Forelimb muscle (tissue), 1 donor: ENCODE measurements around the gene SH3BGRL. TPM values are rescaled to one million over a fixed set of nuclear protein-coding genes. Genes with fewer than 3 reads are reported as not detected.

Experiments used
- DNase-seq: peaks from one replicate; pipeline ENCODE4 v3.0.0-alpha.2; 2013; ENCODE audit warnings: low read depth
- polyA plus RNA-seq: library from polyadenylated mRNA; unstranded; fragments of 120-200 nt; gene quantifications from one replicate; pipeline ENCODE4 v1.2.1, GENCODE V29; 2013; ENCODE audit not compliant: insufficient read length

The SH3BGRL gene
- 62.2 TPM for polyA plus RNA-seq

DNA sequence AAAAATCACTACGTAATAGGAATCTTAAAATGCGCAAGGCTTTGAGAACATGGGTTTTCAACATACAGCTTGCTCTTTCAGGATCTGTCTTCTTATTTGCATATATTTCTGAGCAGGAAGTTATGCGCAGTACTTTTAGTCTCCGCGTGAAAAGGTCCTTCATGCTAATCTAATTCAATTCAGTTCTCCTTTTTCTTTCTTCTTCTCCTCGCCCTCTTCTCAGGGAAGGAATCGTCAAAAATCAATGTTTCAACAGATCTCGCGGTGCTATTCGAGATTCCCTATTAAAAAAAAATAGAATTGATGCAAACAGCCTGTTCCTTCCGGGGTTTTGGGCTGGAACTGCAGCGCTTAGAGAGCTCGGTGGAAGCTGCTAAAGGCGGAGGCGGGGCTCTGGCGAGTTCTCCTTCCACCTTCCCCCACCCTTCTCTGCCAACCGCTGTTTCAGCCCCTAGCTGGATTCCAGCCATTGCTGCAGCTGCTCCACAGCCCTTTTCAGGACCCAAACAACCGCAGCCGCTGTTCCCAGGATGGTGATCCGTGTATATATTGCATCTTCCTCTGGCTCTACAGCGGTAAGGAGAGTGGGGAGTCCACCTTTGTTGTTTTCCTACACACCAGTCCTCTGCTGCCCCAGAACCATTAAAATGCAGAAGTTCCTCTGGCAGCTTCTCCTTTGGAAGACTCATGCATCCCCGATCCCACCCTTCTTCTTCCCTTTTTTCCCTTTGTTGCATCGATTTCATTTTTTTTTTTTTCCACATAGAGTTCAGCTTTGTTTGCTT lies at the start of gene SH3BGRL, which contains the start of gene HMGN5:
Gene SH3BGRL, plus strand, starts transcription at position 432 of the 785 bp plus-strand sequence. Its CDS starts 99 bp downstream, at position 531.
Gene HMGN5, minus strand, starts transcription at position 243 of the 785 bp plus-strand sequence. CDS start 80,364 bp downstream, outside the sequence.
- DNase-seq, result peak; percentile 72

DNA sequence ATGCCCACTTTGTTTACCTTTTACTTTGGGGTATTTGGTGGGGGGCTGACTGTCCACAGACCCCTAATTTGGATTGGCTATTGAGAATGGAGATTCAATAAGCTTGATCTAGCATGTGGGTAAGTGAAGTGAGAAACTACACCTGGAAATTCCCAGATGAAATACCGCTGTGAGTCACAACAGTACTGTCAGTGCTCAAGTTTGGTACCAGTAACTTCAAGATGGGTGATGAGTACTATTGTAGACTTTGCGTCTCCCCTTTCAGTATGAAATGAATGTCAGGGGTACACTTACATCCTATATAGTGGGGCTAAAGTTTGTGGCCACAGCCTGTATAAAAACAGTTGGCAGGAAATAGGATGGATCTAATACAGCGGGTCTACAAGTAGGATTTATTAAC lies 33.5 kb upstream of the SH3BGRL start:
- DNase-seq, result no peak

DNA sequence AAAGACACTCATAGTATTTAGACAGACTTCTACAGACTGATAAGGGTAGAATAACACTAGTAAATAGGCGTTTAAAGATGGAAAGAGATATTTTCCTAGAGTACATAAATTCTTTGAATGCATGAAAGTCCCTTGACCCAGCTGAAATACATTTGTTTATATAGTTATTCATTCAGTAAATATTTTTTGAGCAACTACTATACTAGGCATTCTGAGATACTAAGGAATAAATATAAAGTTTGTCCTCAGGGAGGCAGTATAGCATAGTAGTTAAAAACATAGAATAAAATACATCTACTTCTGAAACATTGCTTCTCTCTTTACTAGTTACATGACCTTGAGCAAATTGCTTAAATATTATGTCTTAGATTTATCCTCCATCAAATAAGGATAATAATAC lies 27.6 kb upstream of the SH3BGRL start:
- DNase-seq, result peak; percentile 2

DNA sequence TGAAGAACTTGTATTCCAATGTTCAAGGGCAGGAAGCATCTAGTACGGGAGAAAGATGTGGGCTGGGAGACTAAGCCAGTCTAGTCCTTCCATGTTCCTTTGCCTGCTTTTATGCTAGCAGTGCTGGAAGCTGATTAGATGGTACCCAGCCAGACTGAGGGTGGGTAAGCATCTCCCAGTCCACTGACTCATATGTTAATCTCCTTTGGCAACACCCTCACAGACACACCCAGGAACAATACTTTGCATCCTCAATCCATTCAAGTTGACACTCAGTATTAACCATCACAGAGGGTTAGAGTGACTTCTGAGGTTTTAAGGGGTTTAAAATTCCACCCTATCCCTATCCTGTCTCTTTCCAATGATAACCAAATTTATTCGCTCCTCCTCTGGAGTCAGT lies 6.6 kb upstream of the SH3BGRL start:
- DNase-seq, result no peak

DNA sequence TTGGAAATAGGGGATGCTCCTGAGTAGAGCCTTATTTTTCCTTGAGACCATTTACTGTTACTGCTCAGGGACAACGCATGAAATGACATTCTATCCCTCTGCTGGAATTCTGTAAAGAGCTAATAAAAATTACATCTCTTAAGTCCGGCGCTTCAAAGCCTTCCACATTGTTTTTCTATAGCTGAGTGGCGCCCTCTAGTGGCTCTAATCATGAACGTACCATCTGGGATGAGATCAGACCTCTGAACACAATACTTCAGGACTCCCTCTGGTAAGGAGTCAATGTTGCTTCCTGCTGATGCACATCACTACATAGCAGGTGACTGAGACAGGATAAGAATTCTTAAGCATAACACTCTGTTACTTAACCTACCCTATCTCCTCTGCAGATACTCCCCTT lies 6.2 kb upstream of the SH3BGRL start:
- no peak for DNase-seq

DNA sequence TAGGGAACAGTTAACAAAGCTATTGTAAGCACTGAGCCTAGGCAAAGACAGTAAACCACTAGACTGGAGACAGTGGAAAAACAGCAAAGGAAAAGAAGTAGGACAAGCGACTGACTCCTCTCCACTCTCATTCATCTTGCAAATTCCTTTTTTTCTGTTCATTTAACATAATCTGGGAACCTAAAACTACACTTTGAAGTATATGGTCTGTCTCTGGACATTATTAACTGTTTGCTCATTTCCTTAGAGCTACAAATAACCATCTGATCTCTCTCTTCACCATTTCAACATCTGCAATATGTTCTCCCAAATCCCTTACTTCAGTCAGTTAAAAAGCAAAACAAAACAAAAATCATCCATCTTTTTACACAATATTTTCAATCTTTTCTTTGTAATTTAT lies 831 bp upstream of the SH3BGRL start:
- DNase-seq, result no peak

DNA sequence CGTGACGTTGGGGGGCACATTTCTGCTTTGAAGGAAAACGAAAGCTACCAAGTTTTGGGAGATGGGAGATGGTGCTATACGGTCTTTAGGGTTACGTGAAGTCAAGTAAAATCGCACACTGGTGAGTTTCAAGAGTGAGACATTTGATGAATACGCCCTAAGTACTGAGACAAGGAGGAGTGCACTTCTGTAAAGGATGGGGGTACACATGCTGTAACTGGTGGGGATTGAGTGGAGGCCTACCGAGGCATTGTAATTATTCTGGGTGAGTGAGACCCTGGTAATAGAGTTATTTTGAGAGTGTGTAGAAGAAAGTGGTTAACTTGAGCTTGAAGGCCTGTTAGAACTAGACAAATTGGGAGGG lies 536 bp downstream of the SH3BGRL start:
- no peak for DNase-seq

DNA sequence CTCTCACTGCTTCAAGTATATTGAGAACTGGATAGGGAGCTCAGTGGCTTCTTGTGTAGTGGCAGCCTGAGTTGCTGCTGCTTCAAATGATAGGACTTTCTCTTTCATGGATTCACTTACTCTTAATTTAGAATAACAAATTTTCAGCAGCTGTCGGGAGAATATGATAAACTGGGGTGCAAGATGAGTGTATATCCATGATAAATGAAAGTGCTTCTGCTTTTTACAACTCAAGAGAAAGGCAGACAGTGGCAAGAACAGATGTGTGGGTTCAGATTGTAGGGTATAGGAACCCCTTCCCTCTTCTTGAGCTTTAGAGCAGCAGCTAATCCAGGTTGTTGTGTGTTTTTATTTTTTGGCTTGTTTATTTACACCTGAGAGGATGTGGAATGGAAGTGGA lies 1.0 kb downstream of the SH3BGRL start:
- DNase-seq, result no peak

DNA sequence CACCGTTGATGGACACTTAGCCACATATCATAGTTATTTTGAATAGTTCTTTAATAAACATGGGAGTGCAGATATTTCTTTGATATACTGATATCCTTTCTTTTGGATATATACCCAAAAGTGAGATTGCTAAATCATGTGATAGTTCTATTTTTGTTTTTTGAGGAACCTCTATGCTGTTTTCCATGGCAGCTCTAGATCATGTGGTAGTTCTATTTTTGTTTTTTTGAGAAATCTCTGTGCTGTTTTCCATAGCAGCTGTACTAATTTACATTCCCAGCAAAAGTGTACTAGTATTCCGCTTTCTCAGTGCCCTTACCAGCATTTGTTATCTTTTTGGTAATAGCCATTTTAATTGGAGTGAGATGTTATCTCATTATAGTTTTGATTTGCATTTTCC lies 3.6 kb downstream of the SH3BGRL start:
- no peak for DNase-seq

DNA sequence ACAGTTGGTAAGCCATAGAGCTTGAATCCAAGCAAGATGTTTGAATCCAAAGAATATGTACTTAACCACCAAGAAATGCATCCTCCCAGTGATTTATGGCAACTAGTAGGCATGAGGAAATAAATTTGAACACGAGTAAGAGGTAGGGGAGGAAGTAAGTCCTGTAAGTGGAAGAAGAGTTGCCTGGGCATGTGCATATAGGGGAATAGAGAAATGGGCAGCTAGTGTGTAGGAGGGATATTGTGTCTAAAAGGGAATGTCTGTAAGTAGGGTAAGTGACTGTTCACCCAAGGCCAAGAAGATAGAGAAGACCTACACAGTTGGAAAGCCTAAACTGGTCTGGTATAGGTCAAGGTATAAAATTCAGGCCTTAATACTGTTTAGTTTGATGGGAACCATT lies 4.6 kb downstream of the SH3BGRL start:
- DNase-seq, result no peak

DNA sequence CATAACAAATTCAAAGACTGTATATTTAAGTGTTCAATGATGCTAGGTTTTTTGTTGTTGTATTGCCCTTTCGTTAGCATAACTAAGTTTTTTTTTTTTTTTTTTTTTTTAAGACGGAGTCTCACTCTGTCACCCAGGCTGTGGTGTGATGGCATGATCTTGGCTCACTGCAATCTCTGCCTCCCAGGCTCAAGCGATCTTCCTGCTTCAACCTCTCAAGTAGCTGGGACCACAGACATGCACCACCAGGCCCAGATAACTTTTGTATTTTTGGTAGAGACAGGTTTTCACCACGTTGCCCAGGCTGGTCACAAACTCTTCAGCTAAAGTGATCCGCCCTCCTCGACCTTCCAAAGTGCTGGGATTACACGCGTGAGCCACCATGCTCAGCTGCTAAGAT lies 7.0 kb downstream of the SH3BGRL start:
- no peak for DNase-seq

DNA sequence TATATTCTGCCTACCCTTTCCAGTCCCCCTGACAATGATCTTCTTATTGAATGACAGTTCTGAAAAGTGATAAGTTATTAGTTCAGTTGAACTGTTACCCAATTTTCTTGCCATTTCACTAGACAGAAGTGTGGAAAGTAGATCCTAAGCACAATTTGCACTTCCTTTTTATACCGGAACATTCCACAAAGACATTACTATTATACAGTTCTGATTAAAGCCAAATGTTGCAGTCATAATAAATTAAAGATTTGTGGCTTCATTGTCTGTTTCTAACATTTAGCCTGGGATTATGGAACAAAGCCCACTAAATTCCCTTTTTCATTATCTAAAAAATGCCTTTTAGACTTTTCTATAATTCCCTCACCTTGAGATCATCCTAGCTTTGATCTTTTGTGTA lies 13.8 kb downstream of the SH3BGRL start:
- no peak for DNase-seq

DNA sequence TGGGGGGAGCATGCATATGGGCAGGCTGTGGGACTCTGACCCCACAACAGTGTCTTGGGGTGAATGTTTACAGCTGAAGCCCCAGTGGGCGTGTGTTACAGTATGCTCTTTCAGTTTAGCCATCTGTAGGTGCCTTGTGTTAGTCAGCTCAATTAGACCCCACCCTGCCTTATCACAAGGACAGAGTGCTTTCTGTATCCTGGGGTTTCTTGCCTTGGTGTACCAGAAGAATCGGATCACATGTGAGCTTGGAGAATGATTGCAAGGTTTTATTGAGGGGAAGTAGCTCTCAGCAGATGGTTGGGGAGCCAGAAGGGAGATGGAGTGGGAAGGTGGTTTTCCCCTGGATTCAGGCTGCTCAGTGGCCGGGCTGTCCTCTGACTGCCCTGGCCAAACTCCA lies 27.3 kb downstream of the SH3BGRL start:
- no peak for DNase-seq

DNA sequence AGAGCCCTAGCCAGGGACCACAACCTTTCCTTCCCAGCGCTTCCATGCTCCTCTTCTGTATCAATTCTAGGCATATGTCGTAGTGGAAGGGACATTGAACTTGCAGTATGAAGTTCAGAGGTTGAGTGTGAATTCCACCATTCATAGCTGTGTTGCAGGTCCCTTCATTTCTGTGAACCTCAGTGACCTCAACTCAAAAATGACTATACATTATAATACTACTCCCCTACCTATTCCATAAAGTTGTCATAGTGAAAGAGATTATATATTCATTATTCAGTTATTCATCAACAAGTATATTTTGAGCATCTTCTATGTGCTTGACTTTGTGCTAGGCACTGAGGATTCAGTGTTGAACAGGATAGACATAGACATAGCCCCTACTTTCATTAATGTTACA lies 28.0 kb downstream of the SH3BGRL start:
- DNase-seq, result no peak

DNA sequence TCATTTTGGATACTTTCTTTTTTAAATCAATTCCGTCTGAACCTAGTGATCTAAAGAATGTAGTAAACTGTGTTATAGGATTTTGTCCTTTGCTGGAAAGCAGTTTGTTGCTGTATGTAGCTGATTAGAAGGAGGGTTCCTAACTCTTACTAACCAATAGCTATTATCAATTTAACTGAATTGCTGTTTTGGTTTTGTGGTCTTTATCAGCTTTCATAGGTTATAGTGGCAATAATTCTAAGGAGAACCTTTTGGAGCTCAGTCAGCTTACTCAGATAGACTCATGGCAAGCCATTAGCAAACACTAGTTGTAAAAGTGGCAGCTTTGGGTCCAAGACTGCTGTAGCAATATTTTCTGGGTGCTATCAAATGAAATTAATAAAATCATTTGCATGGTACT lies 29.6 kb downstream of the SH3BGRL start:
- DNase-seq, result no peak

DNA sequence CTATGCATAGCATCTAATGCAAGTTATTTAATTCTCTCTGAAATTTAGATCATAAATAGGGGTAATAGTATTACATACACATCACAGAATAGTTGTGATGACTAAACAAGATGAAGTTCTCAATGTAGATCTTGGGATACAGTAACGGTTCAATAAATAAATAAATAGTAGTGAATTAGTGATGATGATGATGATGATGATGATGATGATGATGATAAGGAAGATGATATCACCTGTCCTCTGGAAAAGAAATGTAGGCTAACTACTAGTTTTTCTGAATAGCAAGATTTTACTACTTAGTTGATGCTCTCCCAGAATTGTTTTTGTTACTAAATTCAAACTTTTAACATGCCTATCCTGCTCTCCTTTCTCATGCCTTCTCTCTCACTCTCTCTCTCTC lies 30.3 kb downstream of the SH3BGRL start:
- no peak for DNase-seq

DNA sequence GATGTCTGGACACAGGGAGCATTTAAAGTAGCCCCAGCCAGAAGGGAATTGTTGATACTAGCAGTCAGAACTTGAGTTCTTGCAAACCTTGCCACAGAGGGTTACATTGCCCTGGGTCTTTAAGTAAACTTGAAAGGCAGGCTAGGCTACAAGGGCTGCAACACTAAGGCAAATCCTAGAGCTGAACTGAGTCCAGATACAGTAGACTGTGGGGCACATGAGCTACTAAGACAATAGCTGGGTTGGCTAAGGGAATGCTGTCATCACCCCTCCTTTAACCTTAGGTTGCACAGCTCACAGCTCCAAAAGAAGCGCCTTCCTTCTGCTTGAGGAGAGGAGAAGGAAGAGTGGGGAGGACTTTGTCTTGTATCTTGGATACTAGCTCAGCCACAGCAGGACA lies 35.6 kb downstream of the SH3BGRL start:
- DNase-seq, result no peak

DNA sequence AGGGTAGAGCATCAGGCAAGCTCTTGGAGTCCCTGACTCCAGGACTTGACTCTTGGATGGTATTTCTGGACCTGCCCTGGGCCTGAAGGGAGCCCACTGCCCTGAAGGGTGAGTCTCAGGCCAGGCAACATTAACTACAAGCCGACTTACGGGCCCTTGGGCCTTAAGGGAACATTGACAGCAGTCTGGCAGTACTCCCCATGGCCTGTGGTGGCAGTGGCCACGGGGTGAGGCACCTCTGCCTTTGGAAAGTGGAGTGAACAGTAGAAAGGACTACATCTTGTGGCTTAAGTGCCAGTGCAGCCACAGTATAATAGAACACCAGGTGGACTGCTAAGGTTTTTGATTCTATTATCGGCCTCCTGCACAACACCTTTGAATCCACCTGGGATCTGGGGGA lies 36.3 kb downstream of the SH3BGRL start:
- no peak for DNase-seq

DNA sequence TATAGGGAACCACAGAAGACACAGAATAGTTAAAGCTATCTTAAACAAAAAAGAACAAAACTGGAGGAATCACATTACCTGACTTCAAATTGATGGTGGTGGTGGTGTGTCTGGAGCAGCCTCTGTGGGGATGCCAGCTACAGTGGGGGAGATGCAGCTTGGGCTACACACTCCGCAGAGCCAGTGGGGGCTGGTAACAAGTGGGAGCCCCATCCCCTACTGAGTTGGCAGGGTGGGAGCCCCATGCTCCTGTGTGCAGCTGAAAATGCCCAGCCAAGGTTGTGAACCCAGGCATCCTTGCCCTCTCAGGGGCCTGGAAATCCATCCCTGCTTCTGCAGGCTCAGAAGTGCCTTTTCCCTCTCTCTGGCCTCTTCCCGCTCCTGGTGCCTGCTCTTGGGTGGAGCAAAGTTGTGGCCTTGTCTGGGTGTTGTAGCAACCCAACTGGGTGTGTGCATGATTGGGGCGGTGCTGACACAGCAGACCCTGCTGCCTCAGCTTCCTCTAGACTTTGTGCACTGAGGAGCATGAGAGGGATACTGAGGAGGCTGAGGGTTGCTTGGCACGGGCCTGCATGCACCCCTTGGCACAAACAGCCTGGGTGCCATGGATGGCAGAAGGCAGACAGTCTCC lies 38.9 kb downstream of the SH3BGRL start:
- DNase-seq, result no peak

DNA sequence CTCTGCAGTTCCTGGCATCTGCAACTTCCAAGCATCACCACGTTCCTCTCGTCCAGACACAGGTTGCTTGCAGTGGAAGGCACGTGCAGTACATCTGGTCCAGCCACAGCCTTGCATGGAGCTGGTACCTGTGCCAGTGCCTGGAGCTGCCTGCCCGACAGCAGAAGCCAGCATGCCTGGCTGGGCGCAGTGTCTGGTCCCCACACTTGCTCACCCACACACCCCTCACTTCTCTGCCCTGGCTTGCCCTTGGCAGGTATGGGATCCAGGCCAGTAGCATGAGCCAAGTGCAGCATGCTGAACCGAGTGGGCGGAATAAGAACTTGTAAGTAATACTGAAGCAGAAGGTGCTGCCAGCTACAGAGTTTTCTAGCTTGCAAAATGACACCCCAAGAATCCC lies 39.9 kb downstream of the SH3BGRL start:
- DNase-seq, result no peak

DNA sequence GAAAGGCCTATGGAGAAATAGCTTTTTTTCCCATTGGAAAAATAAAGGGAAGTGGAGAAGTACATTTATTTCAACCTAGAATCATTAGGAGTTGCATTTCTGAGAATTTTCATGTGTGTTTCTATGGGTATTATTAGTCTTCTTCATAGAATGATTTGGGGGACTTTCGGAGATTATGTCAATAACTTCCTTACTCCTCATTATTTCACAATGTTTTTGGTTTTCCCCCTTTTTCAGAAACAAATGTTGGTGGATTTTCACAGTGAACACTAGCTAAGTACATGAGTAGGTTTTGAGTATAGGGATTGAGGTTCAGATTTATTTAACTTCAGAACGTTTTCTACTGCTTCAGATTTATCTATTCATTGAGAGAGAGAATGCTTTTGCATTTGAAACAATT lies 54.0 kb downstream of the SH3BGRL start:
- no peak for DNase-seq

DNA sequence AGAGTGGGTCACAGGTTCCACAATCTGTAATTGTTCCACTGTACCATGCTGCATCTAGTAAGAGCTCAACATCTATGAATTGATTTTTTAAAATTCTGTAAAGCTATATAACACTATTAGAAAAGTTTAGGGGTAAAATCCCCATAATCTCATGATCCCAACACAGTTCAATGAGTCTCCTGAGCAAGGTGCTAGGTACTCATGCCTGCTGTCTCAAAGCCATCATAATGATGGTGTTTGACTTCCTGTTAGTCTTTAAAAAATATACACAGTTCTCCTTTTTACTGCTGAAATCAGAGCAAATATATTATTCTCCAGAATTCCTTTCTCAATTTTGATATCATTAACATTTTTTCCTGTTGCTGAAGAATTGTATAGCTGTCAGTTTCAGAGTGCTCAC lies 55.9 kb downstream of the SH3BGRL start:
- no peak for DNase-seq

DNA sequence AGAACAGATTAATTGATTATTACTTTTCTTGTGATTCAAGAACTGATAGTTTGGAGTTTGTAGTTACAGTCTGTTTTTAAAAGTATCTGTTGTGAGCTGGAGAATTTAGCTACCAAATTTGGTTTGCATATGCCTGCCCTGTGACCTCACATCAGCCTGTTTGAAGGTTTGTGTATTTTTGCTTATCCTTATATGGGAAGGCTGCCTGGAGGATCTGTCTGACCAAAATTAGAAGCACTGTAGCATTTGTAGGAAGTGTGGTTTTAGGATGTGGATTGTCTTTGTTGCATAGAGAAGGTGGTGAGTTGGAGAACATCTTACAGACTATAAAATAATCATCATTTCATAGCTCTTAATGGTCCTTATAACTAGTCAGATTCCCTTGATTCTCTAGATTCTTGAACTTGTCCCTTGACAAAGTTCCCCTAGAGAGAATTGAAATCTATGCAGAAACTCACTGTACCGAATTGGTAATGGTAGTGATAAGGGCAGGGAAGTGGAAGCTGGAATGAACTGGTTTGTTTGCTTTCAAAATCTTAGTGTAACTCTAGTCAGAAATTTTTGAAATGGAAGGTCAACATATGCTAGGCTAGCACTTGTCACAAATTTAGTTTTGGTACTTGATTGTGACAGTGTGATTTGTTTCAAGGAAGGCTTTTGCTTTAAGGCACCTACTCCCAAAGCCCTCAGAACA lies 57.3 kb downstream of the SH3BGRL start:
- no peak for DNase-seq
